NCI-H526 (cell line): ENCODE data around the gene NRSN2.
A peak's percentile ranks its signal among the peaks of the same experiment; 100 is the strongest.
"Not testable (repeated sequence)": the region's sequence is repeated elsewhere in the genome, so short reads cannot be mapped to it uniquely, and the experiment has no call there.

Experiments
- DNase-seq, 2 experiments: peaks; one replicate each; lab custom pipeline; 2025; lab: John Stamatoyannopoulos, UW

Gene NRSN2

DNA sequence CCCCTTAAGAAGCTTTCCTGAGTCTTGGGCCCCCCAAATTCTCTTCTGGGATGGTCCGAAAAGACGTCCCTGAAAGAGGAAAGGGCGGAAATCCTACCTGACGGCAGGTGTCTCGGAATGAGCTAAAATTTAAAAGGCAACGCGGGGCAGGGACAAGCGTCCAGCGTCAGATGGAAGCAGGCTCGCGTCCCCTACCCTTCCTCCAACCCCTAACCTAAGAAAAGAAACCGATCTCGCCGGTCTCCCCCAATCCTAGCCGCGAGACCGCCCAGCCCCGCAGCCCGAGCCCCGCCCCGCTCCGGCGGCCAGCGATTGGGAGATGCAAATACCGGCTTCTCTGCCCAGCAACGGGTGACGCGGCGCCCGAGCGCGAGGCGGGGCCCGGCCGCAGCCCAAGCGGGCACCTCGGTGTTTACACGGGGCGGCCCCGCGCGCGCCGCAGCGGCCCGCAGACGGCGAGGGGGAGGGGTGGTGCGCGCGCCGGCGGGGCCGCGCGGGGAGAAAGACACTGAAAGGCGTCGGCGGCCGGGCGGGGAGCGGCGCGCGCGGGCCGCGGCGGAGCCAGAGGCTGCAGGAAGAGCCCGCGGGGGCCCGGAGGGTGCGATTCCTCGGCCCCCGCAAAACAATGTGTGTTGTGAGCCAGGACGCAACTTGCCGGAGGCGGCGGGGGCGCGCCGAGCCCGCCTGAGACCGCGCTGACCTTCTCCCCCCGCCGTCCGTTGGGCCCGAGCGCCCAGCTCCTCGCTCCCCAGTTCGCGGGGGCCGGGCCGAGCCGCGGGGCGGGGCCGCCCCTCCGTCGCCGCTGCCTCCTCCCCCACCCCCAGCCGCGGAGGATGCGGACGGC, 21.6 kb upstream of the NRSN2 start, which contains the start of gene SOX12:
TSS of gene SOX12 (plus strand) at position 508 of the 844 bp plus-strand sequence. CDS start 373 bp downstream, outside the sequence.
- DNase-seq = peak; percentile 88 to 98

DNA sequence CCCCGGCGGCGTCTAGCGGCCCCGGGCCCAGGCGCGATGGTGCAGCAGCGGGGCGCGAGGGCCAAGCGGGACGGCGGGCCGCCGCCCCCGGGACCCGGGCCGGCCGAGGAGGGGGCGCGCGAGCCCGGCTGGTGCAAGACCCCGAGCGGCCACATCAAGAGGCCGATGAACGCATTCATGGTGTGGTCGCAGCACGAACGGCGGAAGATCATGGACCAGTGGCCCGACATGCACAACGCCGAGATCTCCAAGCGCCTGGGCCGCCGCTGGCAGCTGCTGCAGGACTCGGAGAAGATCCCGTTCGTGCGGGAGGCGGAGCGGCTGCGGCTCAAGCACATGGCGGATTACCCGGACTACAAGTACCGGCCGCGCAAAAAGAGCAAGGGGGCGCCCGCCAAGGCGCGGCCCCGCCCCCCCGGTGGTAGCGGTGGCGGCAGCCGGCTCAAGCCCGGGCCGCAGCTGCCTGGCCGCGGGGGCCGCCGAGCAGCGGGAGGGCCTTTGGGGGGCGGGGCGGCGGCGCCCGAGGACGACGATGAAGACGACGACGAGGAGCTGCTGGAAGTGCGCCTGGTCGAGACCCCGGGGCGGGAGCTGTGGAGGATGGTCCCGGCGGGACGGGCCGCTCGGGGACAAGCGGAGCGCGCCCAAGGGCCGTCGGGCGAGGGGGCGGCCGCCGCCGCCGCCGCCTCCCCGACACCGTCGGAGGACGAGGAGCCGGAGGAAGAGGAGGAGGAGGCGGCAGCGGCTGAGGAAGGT, 20.8 kb upstream of the NRSN2 start:
- peak; percentile 57 to 84 for DNase-seq

DNA sequence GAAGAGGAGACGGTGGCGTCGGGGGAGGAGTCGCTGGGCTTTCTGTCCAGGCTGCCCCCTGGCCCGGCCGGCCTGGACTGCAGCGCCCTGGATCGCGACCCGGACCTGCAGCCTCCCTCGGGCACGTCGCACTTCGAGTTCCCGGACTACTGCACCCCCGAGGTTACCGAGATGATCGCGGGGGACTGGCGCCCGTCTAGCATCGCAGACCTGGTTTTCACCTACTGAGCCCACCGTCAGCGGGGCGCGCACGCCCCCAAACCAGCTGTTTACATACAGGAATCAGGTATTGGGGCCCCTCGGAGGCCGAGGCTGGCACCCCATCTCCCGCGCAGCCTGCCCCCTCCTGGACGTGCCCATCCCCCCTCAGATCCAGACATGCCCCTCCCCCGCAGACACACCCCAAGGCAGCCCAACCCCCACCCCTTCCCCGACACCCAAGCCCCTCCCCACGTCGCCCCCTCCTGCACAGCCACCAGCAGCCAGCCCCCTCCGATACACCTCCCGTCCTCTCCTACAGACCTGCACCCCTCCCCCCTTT, 20.2 kb upstream of the NRSN2 start:
- DNase-seq = peak in 1 of 2 experiments; percentile 79

DNA sequence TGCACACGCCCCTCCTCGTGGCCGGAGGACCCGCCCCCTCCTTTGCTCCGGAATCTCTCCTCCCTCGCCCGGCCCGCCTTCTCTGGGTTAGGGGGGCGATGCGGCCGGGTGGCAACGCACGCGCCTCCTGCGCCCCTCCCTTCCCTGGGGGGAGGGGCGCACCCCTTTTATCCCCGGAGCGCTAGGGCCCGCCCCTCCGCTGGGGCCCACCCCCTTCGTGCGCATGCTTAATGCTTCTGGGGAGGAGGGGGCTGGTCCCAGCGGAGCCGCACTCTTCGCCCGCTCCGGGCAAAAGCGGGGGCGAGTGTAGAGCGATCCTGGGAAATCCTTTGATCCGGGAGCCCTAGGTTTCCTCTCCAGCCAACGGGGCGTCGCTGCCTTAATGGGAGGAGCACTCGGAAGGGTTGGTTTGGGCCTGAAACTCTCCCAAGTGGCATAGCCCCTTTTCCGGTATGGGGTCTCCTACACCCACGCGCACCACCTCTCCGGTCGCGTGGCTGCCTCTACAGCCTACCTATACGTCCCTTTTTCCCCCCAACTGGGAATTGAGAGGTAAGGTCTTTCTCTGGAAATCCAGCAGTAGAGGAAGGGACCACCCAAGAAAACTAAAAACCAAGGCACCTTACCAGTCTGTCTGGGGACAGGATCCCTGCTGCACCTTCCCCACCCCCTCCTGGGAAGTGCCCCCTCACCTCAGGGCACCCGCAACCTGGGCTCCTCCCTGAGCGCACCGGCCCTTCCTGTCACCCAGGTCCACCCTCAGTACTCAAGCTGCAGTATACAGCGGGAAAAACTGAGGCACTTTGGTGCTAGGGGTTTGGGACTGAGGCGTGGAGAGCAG, 19.5 kb upstream of the NRSN2 start:
- DNase-seq = peak; percentile 84 to 98

DNA sequence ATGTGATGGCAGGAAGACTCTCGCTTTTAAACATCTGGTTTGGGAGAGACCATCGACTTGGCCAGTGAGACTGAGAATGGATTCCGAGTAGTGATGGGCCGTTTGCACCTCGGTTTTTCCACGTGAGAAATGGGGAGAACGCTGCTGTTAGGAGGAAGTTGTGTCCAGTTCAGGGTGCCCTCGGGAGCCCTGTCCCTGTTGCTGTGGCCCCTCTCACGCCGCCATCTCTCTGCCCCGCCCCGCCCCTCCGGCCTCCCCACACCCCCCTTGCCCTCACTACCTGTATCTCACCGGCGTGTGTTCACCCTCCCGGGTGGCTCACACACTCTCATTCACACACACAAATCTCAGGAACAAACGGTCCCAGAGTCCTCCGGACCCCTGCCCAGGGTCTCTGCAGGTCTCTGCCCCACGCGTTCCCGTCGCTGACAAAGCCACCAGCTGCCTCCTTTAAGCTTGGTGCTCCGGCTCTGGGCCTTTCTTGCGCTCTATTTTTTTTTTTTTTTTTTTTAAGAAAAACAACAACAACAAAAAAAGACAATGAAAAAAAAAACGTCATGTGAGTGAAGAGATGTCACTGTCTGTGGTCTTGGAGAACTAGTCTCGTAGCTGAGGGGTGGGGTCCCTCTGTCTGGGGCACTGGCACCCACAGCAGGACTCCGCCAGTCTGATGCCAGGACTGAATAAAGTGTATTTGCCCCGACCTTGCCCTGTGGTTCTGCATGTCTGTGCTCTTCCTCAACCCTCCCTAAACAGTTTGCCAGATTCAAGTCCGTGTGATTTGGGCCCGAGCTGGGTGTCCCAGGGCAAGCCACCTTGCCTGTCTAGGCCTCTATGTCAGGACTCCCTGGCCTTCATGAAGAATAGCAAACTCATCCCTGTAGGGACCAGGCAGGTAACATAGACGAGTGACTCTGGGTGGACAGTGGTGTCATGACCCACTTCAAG, 18.6 kb upstream of the NRSN2 start:
- DNase-seq = peak in 1 of 2 experiments; percentile 39

DNA sequence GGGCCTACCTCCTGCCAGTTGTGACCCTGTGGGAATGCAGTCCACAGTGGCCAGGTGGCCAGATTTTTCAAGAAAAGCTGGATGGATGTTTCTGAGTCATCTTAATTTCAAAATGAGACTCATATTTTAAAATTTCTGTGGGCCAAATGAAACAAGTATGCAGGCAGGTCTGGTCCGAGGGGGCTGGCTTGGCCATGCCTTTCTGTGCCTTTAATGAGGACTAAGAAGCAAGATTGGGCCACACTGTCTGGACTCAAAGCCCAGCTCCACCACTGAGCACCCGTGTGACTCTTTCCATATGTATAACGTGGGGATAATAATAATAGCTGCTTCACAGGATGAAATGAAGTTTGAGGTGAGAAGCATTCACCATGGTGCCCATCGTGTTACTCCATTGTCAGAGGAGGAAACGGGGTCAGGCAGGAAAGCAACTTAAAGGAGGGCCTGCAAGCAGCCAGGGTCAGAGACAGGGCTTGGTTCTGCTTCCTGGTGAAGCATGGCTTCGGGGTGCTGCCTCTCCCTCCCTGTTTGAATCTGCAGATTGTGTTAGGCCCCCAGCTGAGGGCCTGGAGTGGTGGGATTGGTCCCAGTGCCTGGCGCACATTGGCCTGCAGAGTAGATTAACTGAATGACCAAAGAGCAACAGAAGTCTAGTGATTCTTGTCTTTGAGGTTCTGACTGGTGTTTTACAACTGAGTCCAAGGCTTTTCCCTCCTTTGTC, 17.8 kb upstream of the NRSN2 start:
- DNase-seq = no peak

DNA sequence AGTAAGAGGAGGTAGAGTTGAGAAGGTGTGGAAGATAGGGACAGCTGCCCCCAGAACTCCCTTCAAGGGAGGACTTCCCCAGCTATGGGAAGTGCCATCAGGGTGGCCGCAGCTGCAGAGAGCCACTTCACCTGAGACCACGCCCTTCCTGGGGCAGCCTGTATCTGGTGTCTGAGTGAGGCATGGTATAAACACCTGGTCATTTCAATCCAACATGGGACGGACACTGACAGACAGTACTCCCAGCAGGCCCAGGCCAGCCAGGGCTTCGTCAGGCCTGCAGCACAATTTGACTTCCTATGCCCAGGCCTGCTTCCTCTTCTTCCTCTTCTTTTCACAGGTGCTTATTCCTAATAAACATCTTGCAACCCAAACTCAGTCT, 17.1 kb upstream of the NRSN2 start:
- DNase-seq = peak in 1 of 2 experiments; percentile 28

DNA sequence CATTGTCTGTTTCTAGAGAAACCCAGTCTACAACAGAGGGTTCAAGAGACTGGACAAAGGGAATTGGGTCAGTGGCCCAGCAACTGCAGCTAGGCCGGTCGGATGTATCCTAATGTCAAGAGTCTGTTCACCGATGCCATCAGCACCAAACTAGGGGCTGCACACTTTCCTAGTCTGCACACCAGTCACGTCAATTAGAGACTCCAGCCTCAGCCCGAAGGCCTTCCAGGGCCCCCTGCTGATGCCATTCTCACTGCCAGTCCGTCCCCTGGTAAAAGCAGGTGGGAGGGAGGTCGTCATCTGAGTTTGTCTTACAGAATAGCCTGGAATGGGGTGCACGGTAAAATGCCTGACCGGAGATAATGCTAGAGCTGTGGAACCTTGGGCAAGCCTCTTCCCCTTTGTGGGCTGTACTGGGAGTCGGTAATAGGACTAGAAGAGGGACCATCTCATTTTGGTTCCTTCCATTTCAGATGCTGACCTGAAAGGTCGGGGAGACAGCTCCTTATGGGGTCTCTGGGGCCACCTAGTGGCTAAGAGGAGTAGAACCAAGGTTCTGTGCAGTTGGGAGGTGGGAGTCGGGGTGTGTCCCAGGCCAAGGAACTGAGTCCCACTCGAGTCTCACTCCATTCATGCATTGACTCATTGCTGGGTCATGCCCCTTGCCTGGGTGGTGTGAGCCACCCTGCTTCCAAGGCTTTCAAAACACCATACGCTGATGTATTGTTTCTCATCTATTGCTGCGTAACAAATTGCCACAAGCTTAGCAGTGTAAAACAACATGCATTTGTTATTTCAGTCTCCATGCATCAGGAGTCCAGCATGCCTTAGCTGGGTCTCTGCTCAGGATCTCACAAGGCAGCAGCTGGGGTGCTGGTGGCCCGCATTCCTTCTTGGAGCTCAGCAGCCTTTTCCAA, 16.4 kb upstream of the NRSN2 start:
- DNase-seq = peak; percentile 65 to 83

DNA sequence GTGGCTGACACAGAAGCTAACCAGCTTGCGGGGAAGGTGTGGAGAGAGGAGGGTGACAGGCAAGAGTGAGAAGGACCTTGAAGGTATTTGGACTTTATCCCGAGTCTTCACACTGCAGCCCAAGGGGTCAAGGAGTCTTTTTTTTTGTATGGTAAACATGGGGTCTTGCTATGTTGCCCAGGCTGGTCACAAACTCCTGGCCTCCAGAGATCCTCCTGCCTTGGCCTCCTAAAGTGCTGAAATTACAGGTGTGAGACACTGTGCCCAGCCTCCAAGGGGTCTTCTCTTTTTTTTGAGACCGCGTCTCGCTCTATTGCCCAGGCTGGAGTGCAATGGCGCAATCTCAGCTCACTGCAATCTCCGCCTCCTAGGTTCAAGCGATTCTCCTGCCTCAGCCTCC, 12.3 kb upstream of the NRSN2 start:
- DNase-seq = no peak

DNA sequence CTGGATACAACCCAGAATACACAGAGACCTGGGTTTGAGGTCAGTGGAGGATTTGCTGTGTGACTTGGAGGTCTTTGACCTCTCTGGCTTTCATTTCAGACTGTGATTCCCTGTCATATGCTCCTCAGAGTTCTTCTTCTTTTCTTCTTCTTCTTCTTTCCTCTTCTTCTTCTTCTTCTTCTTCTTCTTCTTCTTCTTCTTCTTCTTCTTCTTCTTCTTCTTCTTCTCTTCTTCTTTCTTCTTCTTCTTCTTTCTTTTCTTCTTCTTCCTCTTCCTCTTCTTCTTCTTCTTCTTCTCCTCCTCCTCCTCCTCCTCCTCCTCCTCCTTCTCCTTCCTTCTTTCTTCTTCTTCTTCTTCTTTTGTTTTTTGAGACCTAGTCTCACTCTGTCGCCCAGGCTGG, 10.9 kb upstream of the NRSN2 start:
- DNase-seq = not testable (repeated sequence)

DNA sequence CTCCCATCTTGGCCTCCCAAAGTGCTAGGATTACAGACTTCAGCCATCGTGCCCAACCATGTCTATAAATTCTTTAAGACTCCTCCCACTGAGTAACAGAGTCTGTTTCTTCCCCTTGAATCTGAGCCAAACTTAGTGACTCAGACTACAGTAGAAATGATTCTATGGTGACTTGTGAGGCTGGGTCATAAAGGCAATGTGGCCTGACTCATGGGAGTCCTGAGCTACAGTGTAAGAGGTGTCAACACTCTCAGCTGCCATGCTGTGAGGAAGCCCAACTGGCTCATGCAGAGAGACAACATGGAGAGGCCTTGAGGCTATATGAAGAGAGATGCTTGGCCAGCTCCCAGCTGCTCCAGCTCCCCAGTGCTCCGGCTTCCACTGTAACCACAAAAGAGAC, 5.2 kb upstream of the NRSN2 start:
- DNase-seq = no peak

DNA sequence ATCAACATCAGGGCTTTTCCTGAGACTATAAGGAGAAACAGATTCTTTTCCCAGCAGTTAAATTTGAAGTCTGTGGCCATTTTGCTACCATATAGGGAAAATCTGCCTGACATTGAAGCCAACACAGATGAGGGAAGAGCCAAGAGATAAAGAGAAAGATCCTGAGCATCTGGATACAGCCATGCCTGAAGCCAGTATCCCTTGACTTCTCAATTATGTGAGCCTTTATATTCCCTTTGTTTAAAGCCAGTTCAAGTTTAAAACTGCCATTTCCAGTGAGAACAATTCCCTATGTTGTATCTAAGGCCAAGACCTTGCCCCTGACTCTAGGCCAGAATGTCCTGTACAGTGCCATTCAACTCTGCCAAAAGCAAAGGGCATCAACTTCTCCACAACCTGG, 3.8 kb upstream of the NRSN2 start:
- DNase-seq = no peak

DNA sequence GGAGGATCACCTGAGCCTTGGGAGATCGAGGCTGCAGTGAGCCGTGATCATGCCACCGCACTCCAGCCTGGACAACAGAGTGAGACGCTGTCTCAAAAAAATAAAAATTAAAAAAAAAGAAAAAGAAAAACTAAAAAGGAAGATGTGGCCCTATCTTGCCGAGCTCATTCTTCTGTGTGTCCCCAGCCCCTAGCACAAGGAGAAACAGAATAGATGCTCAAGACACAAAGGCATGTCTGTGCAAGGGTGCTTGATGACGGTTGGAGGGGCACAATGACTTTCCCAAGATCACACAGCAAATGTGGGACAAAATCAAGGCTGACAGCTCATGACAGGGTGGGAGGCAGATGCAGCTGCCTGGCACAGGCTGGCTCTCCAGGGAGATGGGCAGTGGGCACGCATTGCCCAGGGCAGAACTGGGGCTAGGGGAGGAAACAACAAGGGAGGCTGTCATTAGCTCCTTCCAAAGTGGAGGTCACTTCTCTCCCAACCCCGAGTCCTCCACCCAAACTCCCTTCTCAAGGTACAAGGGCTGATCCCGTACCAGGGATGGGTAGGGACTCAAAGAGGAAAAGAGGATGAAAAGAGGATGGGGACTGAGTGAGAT, 775 bp upstream of the NRSN2 start:
- DNase-seq = no peak

DNA sequence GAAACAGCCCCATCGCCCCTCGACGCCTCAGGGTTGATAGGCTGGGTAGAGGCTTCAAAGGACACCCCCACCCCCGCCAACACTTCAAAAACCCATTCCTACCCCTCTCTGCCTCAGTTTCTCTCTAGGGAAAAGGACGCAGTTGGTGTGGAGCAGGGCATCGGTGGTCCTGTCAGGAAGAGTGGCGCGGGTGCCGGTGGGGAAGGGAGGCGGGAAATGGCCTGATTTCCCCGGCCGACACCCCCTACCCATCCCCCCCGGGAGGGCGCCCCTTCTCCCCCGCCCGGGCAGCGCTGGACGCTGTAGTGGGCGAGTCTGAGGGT, 367 bp downstream of the NRSN2 start:
- no peak for DNase-seq

DNA sequence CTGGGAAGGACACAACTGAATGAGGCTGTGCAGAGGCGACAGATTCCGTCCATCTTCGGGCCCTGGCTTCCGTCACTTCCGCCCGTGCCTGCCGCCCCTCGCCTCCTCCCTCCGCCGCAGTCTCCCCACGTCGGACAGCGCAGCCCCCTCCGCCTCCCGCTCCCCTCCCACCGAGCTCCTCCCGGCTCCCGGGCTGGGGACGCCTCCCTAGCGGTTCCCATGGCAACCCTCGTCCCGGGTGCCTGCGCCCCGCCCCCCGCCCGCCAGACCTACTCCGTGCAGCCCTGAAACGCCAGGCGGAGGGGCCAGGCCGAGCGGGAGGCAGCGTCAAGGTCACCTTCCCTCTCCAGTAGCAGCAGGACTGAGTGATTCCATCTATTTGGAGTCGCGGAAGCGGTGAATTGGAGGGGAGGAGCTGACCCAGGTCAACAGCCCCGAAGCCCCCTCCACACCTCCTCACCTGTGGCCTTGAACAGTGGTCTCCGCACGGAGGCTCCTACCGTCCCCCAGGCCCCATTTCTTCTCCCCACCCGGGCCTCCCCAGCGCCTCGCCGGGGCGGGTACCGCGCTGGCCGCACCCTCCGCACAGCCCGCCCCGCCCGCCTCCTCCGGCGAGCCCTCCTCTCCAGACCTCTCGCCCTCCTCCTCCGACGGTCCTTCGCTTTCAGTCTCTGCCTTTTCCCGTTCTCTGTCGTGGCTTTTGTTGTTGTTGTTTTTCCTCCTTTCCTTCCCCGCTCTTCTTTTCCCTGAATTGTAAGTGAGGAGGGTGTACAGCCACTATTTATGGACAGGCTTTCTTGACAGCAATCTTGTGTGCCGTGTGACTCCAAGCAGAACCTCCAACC, 951 bp downstream of the NRSN2 start:
- DNase-seq = peak; percentile 94 to 98

DNA sequence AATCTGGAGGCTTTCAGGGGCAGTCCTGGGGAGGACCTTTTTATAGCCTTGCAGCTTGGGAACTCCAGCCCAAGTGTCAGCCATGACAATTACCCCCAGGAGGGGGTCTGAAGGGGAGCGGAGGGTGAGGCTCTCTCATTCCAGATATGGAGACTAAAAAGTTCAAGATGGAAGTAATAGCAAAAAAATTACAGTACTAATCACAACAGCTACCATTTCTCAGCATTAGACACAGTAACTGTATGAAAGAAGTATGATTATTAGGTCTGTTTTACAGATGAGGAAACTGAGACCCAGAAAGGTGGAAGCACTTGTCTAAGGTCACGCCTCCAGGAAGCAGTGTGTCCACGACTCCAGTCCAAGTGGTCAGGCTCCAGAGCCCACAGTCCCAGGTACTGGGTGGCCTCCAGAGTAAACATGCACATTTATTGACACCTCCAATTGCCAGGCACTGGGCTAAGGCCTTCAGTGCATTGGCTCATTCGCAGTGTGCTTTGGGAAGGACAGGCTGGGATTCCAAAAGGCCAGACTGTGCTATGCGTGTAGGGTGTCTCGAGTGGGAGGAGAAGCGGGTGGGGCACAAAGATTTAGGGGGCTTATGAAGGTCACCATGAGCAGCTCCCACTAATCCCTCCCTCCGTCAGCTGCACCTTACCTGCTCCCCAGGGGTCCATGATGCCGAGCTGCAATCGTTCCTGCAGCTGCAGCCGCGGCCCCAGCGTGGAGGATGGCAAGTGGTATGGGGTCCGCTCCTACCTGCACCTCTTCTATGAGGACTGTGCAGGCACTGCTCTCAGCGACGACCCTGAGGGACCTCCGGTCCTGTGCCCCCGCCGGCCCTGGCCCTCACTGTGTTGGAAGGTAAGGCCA, 2.3 kb downstream of the NRSN2 start:
- no peak for DNase-seq

DNA sequence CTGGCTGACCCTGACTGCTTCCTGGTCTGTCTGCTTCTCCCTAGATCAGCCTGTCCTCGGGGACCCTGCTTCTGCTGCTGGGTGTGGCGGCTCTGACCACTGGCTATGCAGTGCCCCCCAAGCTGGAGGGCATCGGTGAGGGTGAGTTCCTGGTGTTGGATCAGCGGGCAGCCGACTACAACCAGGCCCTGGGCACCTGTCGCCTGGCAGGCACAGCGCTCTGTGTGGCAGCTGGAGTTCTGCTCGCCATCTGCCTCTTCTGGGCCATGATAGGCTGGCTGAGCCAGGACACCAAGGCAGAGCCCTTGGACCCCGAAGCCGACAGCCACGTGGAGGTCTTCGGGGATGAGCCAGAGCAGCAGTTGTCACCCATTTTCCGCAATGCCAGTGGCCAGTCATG, 6.3 kb downstream of the NRSN2 start:
- DNase-seq = no peak
